Ascending aorta (tissue), 2 donors: ENCODE results near the gene TOGARAM2. TPM values are rescaled to one million over a fixed set of nuclear protein-coding genes. Genes with fewer than 3 reads are reported as not detected.

Experiments
- DNase-seq, 2 donors: peaks; one replicate each; pipeline ENCODE4 v3.0.0-alpha.2; 2019; ENCODE audit warnings: low spot score in 2 of 2
- H3K27ac ChIP-seq, 2 donors: fragments of 200-600 bp; sonication (generic); one replicate each; pipeline ENCODE4 v1.5.1; 2016 to 2017; ENCODE audit warnings: mild to moderate bottlenecking in 1 of 2
- H3K27me3 ChIP-seq: fragments of 200-600 bp; sonication (generic); one replicate; pipeline ENCODE4 v1.5.1; 2017
- H3K36me3 ChIP-seq, 2 donors: fragments of 200-600 bp; sonication (generic); one replicate each; pipeline ENCODE4 v1.5.1; 2016
- H3K4me1 ChIP-seq, 2 donors: fragments of 200-600 bp; sonication (generic); one replicate each; pipeline ENCODE4 v1.5.1; 2016 to 2017; ENCODE audit warnings: mild to moderate bottlenecking in 1 of 2
- H3K4me3 ChIP-seq, 2 donors: fragments of 200-600 bp; sonication (generic); one replicate each; pipeline ENCODE4 v1.5.1; 2016 to 2017; ENCODE audit warnings: mild to moderate bottlenecking in 1 of 2
- H3K9me3 ChIP-seq, 2 donors: fragments of 200-600 bp; sonication (generic); one replicate each; pipeline ENCODE4 v1.5.1; 2016
- CTCF ChIP-seq, 3 experiments: fragments of 200-600 bp in 2 of 3; fragments of 450-650 bp in 1 of 3; sonication (generic) in 2 of 3; IDR thresholded peaks; one replicate each; pipeline ENCODE4 v1.5.1; 2016 to 2019; ENCODE audit warnings: antibody characterized with exemption in 3 of 3, mild to moderate bottlenecking in 1 of 3, moderate library complexity in 1 of 3
- intact Hi-C: fragments of 100-400 bp; cut with DNase I; formaldehyde crosslinking; loops from one replicate; pipeline ENCODE4 v1.15.1; 2023
- total RNA-seq: library from RNA; depleted of rRNA; stranded (reverse); fragments of >200 nt; gene quantifications from one replicate; pipeline ENCODE4 v1.1.0, GENCODE V29; 2016

TOGARAM2 gene
- total RNA-seq, 1 donor from 2014 or later, result not detected

- no peak overlapping the region for H3K4me3 ChIP-seq
- H3K4me1 ChIP-seq, result no peaks in the 10 kb centered on the region
- H3K27me3 ChIP-seq, result no peaks in the 10 kb centered on the region
- H3K36me3 ChIP-seq, result no peaks in the 10 kb centered on the region
- no peak for TF ChIP-seq CTCF (IDR thresholded peaks at IDR 0.05)
- no peaks in the 10 kb centered on the region for H3K9me3 ChIP-seq
- no peak overlapping the region for H3K27ac ChIP-seq
- intact Hi-C loops, result no loop called here
- no peak for DNase-seq
These were observed 44.6 kb downstream of the TOGARAM2 start for GRCh38 chr2:29025711-29026110.

GRCh38 chr2:29031046-29031445 is 49.9 kb downstream of the TOGARAM2 start:
- no peaks in the 10 kb centered on the region for H3K9me3 ChIP-seq
- no peak overlapping the region for H3K4me3 ChIP-seq
- H3K27me3 ChIP-seq, result no peaks in the 10 kb centered on the region
- no peak for DNase-seq
- no peak for TF ChIP-seq CTCF (IDR thresholded peaks at IDR 0.05)
- intact Hi-C loops, result no loop called here
- H3K27ac ChIP-seq, result no peak overlapping the region
- no peaks in the 10 kb centered on the region for H3K36me3 ChIP-seq
- no peaks in the 10 kb centered on the region for H3K4me1 ChIP-seq

- Histone ChIP-seq H3K36me3 (no peaks in the 10 kb centered on the region), H3K27me3 (no peaks in the 10 kb centered on the region), H3K4me3 (no peak overlapping the region), H3K27ac (no peak overlapping the region), H3K4me1 (no peaks in the 10 kb centered on the region), H3K9me3 (no peaks in the 10 kb centered on the region)
- DNase-seq, result no peak
- TF ChIP-seq CTCF (IDR thresholded peaks at IDR 0.05), result no peak
- intact Hi-C loops, result no loop called here
These were observed 51.1 kb downstream of the TOGARAM2 start for GRCh38 chr2:29032189-29032588.

- Histone ChIP-seq H3K27ac (no peak overlapping the region), H3K27me3 (no peaks in the 10 kb centered on the region), H3K9me3 (no peaks in the 10 kb centered on the region), H3K4me1 (no peaks in the 10 kb centered on the region), H3K36me3 (no peaks in the 10 kb centered on the region), H3K4me3 (no peak overlapping the region)
- TF ChIP-seq CTCF (IDR thresholded peaks at IDR 0.05), result no peak
- DNase-seq, result no peak
- intact Hi-C loops, result no loop called here
These were observed 52.1 kb downstream of the TOGARAM2 start for GRCh38 chr2:29033172-29033571.

- no peak for TF ChIP-seq CTCF (IDR thresholded peaks at IDR 0.05)
- Histone ChIP-seq H3K27ac (no peak overlapping the region), H3K36me3 (no peaks in the 10 kb centered on the region), H3K4me1 (no peaks in the 10 kb centered on the region), H3K27me3 (no peaks in the 10 kb centered on the region), H3K4me3 (no peak overlapping the region), H3K9me3 (no peaks in the 10 kb centered on the region)
- DNase-seq, result no peak
- intact Hi-C loops, result no loop called here
These were observed 52.6 kb downstream of the TOGARAM2 start for GRCh38 chr2:29033656-29034055.
